HepG2 (cell line): ENCODE results near the gene GNG12. TPM values are rescaled to one million over a fixed set of nuclear protein-coding genes. Genes with fewer than 3 reads are reported as not detected.

Source experiments
- ARID4A ChIP-seq: sonication (generic); formaldehyde crosslinking; IDR thresholded peaks from 2 replicates; pipeline ENCODE4 v1.5.0; 2020; ENCODE audit warnings: mild to moderate bottlenecking, missing genetic modification reagents, borderline replicate concordance
- FOXP1 ChIP-seq, 2 experiments: fragments of 450-650 bp in 1 of 2; IDR thresholded peaks; 2 replicates each; pipeline ENCODE4 v1.6.1; 2017 to 2018; ENCODE audit warnings: antibody characterized with exemption in 1 of 2
- FOXP4 ChIP-seq: sonication (generic); formaldehyde crosslinking; IDR thresholded peaks from 2 replicates; pipeline ENCODE4 v1.4.0; 2020; ENCODE audit warnings: missing genetic modification reagents
- GFI1 ChIP-seq: sonication (generic); formaldehyde crosslinking; IDR thresholded peaks from 2 replicates; pipeline ENCODE4 v1.5.0; 2020; ENCODE audit warnings: missing genetic modification reagents, mild to moderate bottlenecking, borderline replicate concordance
- HDAC1 ChIP-seq: sonication (generic); formaldehyde crosslinking; IDR thresholded peaks from 2 replicates; pipeline ENCODE4 v1.5.1; 2020; ENCODE audit warnings: mild to moderate bottlenecking, missing genetic modification reagents
- MAX ChIP-seq: IDR thresholded peaks from 2 replicates; pipeline ENCODE4 v1.6.1; 2012; ENCODE audit warnings: inconsistent platforms
- PITX1 ChIP-seq: sonication (generic); formaldehyde crosslinking; IDR thresholded peaks from 2 replicates; pipeline ENCODE4 v1.5.1; 2020; ENCODE audit warnings: mild to moderate bottlenecking, missing genetic modification reagents
- SOX6 ChIP-seq, 2 experiments: fragments of 450-650 bp in 1 of 2; sonication (generic) in 1 of 2; formaldehyde crosslinking in 1 of 2; IDR thresholded peaks; 2 replicates each; pipeline versions ENCODE4 v1.4.0 to v1.6.1; 2017 to 2020; ENCODE audit warnings: antibody characterized with exemption in 1 of 2, mild to moderate bottlenecking in 1 of 2, missing genetic modification reagents in 1 of 2
- TP53 ChIP-seq: sonication (generic); formaldehyde crosslinking; conservative IDR thresholded peaks from 2 replicates; pipeline ENCODE4 v1.4.0; 2020; ENCODE audit warnings: missing genetic modification reagents
- ZFP36L2 ChIP-seq: sonication (generic); formaldehyde crosslinking; IDR thresholded peaks from 2 replicates; pipeline ENCODE4 v1.4.0; 2020; ENCODE audit warnings: missing genetic modification reagents
- ZNF350 ChIP-seq: sonication (generic); formaldehyde crosslinking; IDR thresholded peaks from 2 replicates; pipeline ENCODE4 v1.4.0; 2020; ENCODE audit warnings: mild to moderate bottlenecking, low read depth, missing genetic modification reagents, borderline replicate concordance
- ZNF567 ChIP-seq: sonication (generic); formaldehyde crosslinking; IDR thresholded peaks from 2 replicates; pipeline ENCODE4 v1.8.1; 2023; ENCODE audit warnings: mild to moderate bottlenecking, missing genetic modification reagents, borderline replicate concordance
- ZNF772 ChIP-seq: sonication (generic); formaldehyde crosslinking; IDR thresholded peaks from 2 replicates; pipeline ENCODE4 v1.5.0; 2020; ENCODE audit warnings: mild to moderate bottlenecking, missing genetic modification reagents
- ZNF788 ChIP-seq: sonication (generic); formaldehyde crosslinking; IDR thresholded peaks from 2 replicates; pipeline ENCODE4 v1.5.0; 2020; ENCODE audit warnings: mild to moderate bottlenecking, missing genetic modification reagents, borderline replicate concordance
- polyA plus RNA-seq, 8 experiments: library from polyadenylated mRNA; depleted of rRNA in 3 of 8; stranded (reverse) in 7 of 8; unstranded in 1 of 8; fragments of >200 nt; fragmentation: Illumina TruSeq in 4 of 8; extraction: Trizol in 4 of 8; gene quantifications; 2 replicates each; pipeline versions ENCODE4 v1.2.1 to v1.2.3, GENCODE V29; 2011 to 2016; ENCODE audit warnings: low read depth in 4 of 8, missing spikeins in 1 of 8, mixed read lengths in 1 of 8; ENCODE audit not compliant: insufficient read depth in 1 of 8
- total RNA-seq, 5 experiments: library from RNA; depleted of rRNA; stranded (reverse); fragments of >200 nt; fragmentation: Illumina TruSeq; extraction: Trizol; gene quantifications; 2 replicates each; pipeline ENCODE4 v1.2.3, GENCODE V29; 2016; ENCODE audit warnings: low read depth in 1 of 5
- TF ChIP-seq, protein P1 (sequence below): sonication (generic); formaldehyde crosslinking; IDR thresholded peaks from 2 replicates; pipeline ENCODE4 v1.5.1; 2020; ENCODE audit warnings: mild to moderate bottlenecking, missing genetic modification reagents, borderline replicate concordance

Gene GNG12
- total and polyA plus RNA-seq, 2 of the 13 experiments (the other 11 are each of a cell fraction or from before 2014, with no cell fraction given) = 0.11 TPM

- TF ChIP-seq, protein P1, sequence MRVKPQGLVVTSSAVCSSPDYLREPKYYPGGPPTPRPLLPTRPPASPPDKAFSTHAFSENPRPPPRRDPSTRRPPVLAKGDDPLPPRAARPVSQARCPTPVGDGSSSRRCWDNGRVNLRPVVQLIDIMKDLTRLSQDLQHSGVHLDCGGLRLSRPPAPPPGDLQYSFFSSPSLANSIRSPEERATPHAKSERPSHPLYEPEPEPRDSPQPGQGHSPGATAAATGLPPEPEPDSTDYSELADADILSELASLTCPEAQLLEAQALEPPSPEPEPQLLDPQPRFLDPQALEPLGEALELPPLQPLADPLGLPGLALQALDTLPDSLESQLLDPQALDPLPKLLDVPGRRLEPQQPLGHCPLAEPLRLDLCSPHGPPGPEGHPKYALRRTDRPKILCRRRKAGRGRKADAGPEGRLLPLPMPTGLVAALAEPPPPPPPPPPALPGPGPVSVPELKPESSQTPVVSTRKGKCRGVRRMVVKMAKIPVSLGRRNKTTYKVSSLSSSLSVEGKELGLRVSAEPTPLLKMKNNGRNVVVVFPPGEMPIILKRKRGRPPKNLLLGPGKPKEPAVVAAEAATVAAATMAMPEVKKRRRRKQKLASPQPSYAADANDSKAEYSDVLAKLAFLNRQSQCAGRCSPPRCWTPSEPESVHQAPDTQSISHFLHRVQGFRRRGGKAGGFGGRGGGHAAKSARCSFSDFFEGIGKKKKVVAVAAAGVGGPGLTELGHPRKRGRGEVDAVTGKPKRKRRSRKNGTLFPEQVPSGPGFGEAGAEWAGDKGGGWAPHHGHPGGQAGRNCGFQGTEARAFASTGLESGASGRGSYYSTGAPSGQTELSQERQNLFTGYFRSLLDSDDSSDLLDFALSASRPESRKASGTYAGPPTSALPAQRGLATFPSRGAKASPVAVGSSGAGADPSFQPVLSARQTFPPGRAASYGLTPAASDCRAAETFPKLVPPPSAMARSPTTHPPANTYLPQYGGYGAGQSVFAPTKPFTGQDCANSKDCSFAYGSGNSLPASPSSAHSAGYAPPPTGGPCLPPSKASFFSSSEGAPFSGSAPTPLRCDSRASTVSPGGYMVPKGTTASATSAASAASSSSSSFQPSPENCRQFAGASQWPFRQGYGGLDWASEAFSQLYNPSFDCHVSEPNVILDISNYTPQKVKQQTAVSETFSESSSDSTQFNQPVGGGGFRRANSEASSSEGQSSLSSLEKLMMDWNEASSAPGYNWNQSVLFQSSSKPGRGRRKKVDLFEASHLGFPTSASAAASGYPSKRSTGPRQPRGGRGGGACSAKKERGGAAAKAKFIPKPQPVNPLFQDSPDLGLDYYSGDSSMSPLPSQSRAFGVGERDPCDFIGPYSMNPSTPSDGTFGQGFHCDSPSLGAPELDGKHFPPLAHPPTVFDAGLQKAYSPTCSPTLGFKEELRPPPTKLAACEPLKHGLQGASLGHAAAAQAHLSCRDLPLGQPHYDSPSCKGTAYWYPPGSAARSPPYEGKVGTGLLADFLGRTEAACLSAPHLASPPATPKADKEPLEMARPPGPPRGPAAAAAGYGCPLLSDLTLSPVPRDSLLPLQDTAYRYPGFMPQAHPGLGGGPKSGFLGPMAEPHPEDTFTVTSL (CRISPR knock-in tag) = peak; percentile 36; the same call in 1 of the 2 replicates
- peak; percentile 26; the same call in 1 of the 2 replicates for TF ChIP-seq HDAC1 (CRISPR knock-in tag)
- TF ChIP-seq FOXP4 = peak; percentile 76
- no peak for TF ChIP-seq SOX6 (IDR thresholded peaks at IDR 0.05)
- peak; percentile 66 for TF ChIP-seq SOX6 (CRISPR knock-in tag; IDR thresholded peaks at IDR 0.05)
- TF ChIP-seq ZNF788 (CRISPR knock-in tag) = peak; percentile 38; the same call in 1 of the 2 replicates
- TF ChIP-seq ZNF567 = no peak
- no peak for TF ChIP-seq ZFP36L2 (CRISPR knock-in tag)
- TF ChIP-seq PITX1 (CRISPR knock-in tag) = peak; percentile 85
- TF ChIP-seq ARID4A (CRISPR knock-in tag) = no peak; the same call in 1 of the 2 replicates
- TF ChIP-seq GFI1 = peak; percentile 45; the same call in 1 of the 2 replicates
- peak; percentile 38; the same call in 1 of the 2 replicates for TF ChIP-seq ZNF350 (CRISPR knock-in tag)
- TF ChIP-seq MAX = peak; percentile 36; the same call in 1 of the 2 replicates
- no peak for TF ChIP-seq FOXP1 (IDR thresholded peaks at IDR 0.05)
- peak; percentile 12; the same call in 1 of the 2 replicates for TF ChIP-seq FOXP1 (CRISPR knock-in tag; IDR thresholded peaks at IDR 0.05)
- 0 out of 2 replicates have a peak, but pooled peaks have one; percentile 40 for TF ChIP-seq ZNF772 (CRISPR knock-in tag)
- TF ChIP-seq TP53 (CRISPR knock-in tag) = 0 out of 2 replicates have a peak, but pooled peaks have one; percentile 49
These were observed 94.9 kb downstream of the GNG12 start (continued) for GRCh38 chr1:67738401-67738800.
